ENCODE data around the gene INPP5J. TPM values are rescaled to one million over a fixed set of nuclear protein-coding genes. Genes with fewer than 3 reads are reported as not detected.
A peak's percentile ranks its signal among the peaks of the same experiment; 100 is the strongest.

INPP5J gene
- total and polyA plus RNA-seq, 2 experiments from 2014 or later: 4.8 to 14.5 TPM

DNA sequence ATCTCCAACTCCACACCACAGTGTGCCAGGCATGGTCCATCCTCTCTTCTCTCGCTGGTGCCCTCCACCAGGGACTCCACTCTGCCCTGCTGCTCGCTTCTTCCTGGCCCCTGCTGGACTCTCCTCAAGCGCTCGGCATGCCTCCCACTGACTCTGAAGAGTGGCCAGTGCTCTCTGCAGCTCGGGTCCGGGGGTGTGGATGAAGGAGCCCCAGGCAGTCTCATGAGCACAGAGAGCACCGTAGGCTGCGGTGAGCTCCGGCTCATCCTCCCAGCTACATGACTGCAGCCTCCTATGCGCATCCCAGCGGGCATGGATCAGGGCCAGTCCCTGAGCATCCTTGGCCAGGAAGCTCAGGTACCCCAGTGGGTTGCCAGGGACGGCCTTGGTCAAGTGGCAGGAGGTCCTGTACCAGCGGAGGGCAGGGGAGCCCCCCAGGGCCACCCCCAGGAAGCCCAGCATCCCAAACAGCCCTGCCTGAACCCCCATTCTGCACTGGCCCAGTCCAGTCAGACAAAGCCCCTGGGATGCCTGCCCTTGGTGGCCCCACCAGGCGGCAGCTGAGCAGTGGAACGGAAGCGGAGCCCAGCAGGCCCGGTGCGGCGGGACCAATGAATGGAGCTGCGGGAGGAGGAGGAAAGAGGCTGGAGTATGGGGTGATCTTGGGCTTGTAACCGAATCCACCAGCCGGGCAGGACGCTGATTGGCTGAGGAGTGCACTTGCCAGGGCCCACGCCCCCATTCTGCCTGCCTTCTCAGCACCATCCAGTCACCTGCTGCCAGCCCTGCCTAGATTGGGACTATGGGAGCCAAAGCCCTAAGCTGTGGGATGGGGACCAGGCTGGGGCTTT lies 17.3 kb downstream of the INPP5J start, which contains the start of gene PLA2G3:
TSS of gene PLA2G3 (minus strand) at position 643 of the 851 bp plus-strand sequence. CDS start at position 489, 154 bp downstream.
- Histone ChIP-seq H4K20me1 (replicated peaks; ENCODE audit: insufficient read depth) (peaks cover 6% of the 10 kb centered on the region; the same call in 1 of the 2 replicates), H3K4me1 (ENCODE audit: insufficient read depth) (peaks cover 21% of the 10 kb centered on the region), H3K27ac (ENCODE audit: low read depth) (peak within 1 kb of the TSS; percentile 95), H3F3A (replicated peaks; ENCODE audit: low read depth) (no peaks in the 10 kb centered on the region), H3K27me3 (ENCODE audit: insufficient read depth) (no peaks in the 10 kb centered on the region), H2AFZ (peak within 1 kb of the TSS; percentile 0; the same call in 1 of the 2 replicates), H3K4me2 (peak within 1 kb of the TSS; percentile 84), H3K4me3 (peak within 1 kb of the TSS; percentile 76), H3K79me2 (replicated peaks; ENCODE audit: insufficient read depth) (peaks cover 25% of the 10 kb centered on the region), H3K36me3 (ENCODE audit: insufficient read depth) (peaks cover 11% of the 10 kb centered on the region), H3K9me2 (ENCODE audit: insufficient read depth) (no peaks in the 10 kb centered on the region)
- Mint-ChIP-seq H3K4me3 (peak within 1 kb of the TSS; percentile 86), H3K9me3 (peaks cover 7% of the 10 kb centered on the region), H3K27me3 (ENCODE audit: insufficient read depth, low read depth, poor library complexity) (peaks cover 12% of the 10 kb centered on the region), H3K27ac (peak within 1 kb of the TSS; percentile 77), H3K4me1 (peaks cover 16% of the 10 kb centered on the region), H3K36me3 (ENCODE audit: low read depth) (peaks cover 18% of the 10 kb centered on the region)
- peak; percentile 98 for ATAC-seq
- no peak for TF ChIP-seq JUNB (IDR thresholded peaks at IDR 0.05; ENCODE audit: unreplicated experiment)
- TF ChIP-seq ZNF462 (CRISPR knock-in tag; IDR thresholded peaks at IDR 0.05): no peak
- TF ChIP-seq ZNF114 (CRISPR knock-in tag; IDR thresholded peaks at IDR 0.05): no peak
- TF ChIP-seq POLR2AphosphoS5 (IDR thresholded peaks at IDR 0.05; ENCODE audit: low read depth): peak; percentile 95
- TF ChIP-seq ZNF331 (CRISPR knock-in tag; IDR thresholded peaks at IDR 0.05; ENCODE audit: low read depth): no peak
- TF ChIP-seq CTCF (conservative IDR thresholded peaks at IDR 0.05; ENCODE audit: low read depth in 2 of 2): peak; percentile 21 to 35; a peak in 1 of 4 replicates
- TF ChIP-seq EZH2phosphoT487 (IDR thresholded peaks at IDR 0.05; ENCODE audit: unreplicated experiment): no peak
- no peak for TF ChIP-seq EZH2 (IDR thresholded peaks at IDR 0.05; ENCODE audit: low read depth, unreplicated experiment)
- TF ChIP-seq CREB1 (CRISPR knock-in tag; IDR thresholded peaks at IDR 0.05; ENCODE audit: low read depth): no peak
- TF ChIP-seq, protein P1, sequence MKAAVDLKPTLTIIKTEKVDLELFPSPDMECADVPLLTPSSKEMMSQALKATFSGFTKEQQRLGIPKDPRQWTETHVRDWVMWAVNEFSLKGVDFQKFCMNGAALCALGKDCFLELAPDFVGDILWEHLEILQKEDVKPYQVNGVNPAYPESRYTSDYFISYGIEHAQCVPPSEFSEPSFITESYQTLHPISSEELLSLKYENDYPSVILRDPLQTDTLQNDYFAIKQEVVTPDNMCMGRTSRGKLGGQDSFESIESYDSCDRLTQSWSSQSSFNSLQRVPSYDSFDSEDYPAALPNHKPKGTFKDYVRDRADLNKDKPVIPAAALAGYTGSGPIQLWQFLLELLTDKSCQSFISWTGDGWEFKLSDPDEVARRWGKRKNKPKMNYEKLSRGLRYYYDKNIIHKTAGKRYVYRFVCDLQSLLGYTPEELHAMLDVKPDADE (IDR thresholded peaks at IDR 0.05): peak; percentile 71; the same call in 1 of the 2 replicates
- TF ChIP-seq REST (IDR thresholded peaks at IDR 0.05; ENCODE audit: unreplicated experiment): no peak
- no peak for TF ChIP-seq NANOG (IDR thresholded peaks at IDR 0.05; ENCODE audit: borderline replicate concordance)
- no peak for TF ChIP-seq STAT1 (IDR thresholded peaks at IDR 0.05; ENCODE audit: unreplicated experiment)
- peak; percentile 99 for DNase-seq (ENCODE audit: low spot score)

Measured in GM23338 (cell line).